Colonic mucosa (tissue), 4 donors: Measurements from ENCODE around the gene PRPF8. TPM values are rescaled to one million over a fixed set of nuclear protein-coding genes. Genes with fewer than 3 reads are reported as not detected.

ENCODE experiments used
- DNase-seq: peaks from one replicate; pipeline ENCODE4 v3.0.0-alpha.2; 2020
- H3K27ac ChIP-seq: fragments of 200-600 bp; one replicate; pipeline ENCODE4 v1.8.0; 2021
- H3K27me3 ChIP-seq: fragments of 200-600 bp; one replicate; pipeline ENCODE4 v1.8.0; 2021
- H3K36me3 ChIP-seq: fragments of 200-600 bp; one replicate; pipeline ENCODE4 v1.8.0; 2021
- H3K4me1 ChIP-seq: fragments of 200-600 bp; one replicate; pipeline ENCODE4 v1.8.0; 2021; ENCODE audit warnings: mild to moderate bottlenecking
- H3K4me3 ChIP-seq: fragments of 200-600 bp; one replicate; pipeline ENCODE4 v1.8.0; 2021
- H3K9ac ChIP-seq, 2 donors: one replicate each; pipeline ENCODE4 v1.7.0; 2013; ENCODE audit warnings: control low read depth in 2 of 2, low read depth in 2 of 2, low read length in 2 of 2
- H3K9me3 ChIP-seq: fragments of 200-600 bp; one replicate; pipeline ENCODE4 v1.8.0; 2021
- intact Hi-C: fragments of 100-400 bp; cut with DNase I; formaldehyde crosslinking; loops from one replicate; pipeline ENCODE4 v1.14.1; 2022
- total RNA-seq, 2 donors: library from RNA; stranded (reverse); fragmentation: NEBNext Ultra II Directional in 1 of 2; extraction: Animal tissue kit (Norgen Biotek cat#: 25700) in 1 of 2; gene quantifications; one replicate each; pipeline ENCODE4 v1.2.1, GENCODE V29; 2021
- TF ChIP-seq, protein P1 (sequence below): fragments of 200-600 bp; IDR thresholded peaks from one replicate; pipeline ENCODE4 v1.8.0; 2022; ENCODE audit warnings: antibody characterized with exemption, mild to moderate bottlenecking
- donor health status: healthy.
- donor health status: DM: no; HTN: no; CAD: no.
- donor health status: DM: no; HTN: no; CAD: no.

The PRPF8 gene
- total RNA-seq = 100 to 1,000 TPM; 172 to 292 TPM

DNA sequence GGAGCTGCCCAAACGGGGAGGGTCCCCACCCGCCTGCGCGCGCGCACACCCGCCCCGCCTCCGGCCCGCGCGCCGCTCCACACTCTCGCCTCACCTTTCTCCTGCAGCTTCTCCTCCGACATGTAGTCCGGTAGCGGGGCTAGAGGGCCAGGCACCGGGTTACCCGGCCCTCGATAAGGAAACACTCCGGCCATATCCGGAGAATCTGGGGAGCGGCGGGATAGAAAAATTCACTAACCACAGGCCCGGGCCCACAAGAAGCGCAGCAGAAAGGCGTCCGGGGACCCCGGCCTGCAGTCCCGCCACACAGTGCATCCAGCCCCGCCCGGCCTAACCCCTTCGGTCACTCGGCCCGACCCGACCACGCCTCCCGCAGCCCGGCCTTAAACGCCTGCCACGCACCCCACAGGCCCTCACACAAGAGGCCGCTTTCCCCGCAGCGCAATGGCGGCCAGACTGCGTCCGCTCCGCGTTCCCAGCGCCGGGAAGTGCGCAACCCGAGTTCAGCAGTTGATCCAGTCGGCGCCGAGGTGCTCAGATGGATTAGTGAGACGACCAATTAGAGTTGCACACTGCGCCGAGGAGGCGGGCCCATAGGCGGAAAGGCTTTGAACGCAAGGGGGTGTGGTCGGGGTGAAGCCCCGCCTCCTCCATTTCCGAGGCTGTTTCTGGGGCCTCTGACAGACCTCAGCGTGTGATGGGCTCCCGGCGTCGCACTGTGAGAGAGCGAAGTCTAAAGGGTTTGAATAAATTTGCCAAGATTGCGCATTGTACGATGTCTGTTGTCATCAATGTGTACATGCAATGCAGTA is at the start of gene PRPF8:
PRPF8 (minus strand) TSS at position 490 of the 812 bp plus-strand sequence; CDS start at position 194, 296 bp downstream.
- Histone ChIP-seq H3K27me3 (no peaks in the 10 kb centered on the region), H3K9me3 (no peaks in the 10 kb centered on the region), H3K36me3 (peaks cover 23% of the 10 kb centered on the region), H3K9ac (peak within 1 kb of the TSS; percentile 71 to 86), H3K4me1 (peaks cover 5% of the 10 kb centered on the region), H3K27ac (peak within 1 kb of the TSS; percentile 96), H3K4me3 (peak within 1 kb of the TSS; percentile 96)
- TF ChIP-seq, protein P1, sequence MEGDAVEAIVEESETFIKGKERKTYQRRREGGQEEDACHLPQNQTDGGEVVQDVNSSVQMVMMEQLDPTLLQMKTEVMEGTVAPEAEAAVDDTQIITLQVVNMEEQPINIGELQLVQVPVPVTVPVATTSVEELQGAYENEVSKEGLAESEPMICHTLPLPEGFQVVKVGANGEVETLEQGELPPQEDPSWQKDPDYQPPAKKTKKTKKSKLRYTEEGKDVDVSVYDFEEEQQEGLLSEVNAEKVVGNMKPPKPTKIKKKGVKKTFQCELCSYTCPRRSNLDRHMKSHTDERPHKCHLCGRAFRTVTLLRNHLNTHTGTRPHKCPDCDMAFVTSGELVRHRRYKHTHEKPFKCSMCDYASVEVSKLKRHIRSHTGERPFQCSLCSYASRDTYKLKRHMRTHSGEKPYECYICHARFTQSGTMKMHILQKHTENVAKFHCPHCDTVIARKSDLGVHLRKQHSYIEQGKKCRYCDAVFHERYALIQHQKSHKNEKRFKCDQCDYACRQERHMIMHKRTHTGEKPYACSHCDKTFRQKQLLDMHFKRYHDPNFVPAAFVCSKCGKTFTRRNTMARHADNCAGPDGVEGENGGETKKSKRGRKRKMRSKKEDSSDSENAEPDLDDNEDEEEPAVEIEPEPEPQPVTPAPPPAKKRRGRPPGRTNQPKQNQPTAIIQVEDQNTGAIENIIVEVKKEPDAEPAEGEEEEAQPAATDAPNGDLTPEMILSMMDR = no peak
- peak; percentile 99 for DNase-seq
- intact Hi-C loops = no loop called here

DNA sequence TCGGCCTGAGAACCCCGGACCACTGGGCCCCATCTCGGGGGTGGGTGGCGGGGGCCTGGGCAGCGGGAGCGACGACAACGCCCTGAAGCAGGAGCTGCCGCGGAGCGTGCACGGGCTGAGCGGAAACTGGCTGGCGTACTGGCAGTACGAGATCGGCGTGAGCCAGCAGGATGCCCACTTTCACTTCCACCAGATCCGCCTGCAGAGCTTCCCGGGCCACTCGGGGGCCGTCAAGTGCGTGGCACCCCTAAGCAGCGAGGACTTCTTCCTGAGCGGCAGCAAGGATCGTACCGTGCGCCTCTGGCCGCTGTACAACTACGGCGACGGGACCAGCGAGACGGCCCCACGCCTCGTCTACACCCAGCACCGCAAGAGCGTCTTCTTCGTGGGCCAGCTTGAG is 49.1 kb upstream of the PRPF8 start:
- Histone ChIP-seq H3K27ac (no peak overlapping the region), H3K4me1 (peaks cover 4% of the 10 kb centered on the region), H3K36me3 (no peaks in the 10 kb centered on the region), H3K9me3 (no peaks in the 10 kb centered on the region), H3K27me3 (no peaks in the 10 kb centered on the region), H3K4me3 (no peak overlapping the region), H3K9ac (no peak overlapping the region)
- no peak for DNase-seq
- intact Hi-C loops = loop anchor here (5.0 kb wide), 1 partner anchor 49 kb away; no protein-coding TSS in a partner anchor
- TF ChIP-seq, protein P1 = no peak

DNA sequence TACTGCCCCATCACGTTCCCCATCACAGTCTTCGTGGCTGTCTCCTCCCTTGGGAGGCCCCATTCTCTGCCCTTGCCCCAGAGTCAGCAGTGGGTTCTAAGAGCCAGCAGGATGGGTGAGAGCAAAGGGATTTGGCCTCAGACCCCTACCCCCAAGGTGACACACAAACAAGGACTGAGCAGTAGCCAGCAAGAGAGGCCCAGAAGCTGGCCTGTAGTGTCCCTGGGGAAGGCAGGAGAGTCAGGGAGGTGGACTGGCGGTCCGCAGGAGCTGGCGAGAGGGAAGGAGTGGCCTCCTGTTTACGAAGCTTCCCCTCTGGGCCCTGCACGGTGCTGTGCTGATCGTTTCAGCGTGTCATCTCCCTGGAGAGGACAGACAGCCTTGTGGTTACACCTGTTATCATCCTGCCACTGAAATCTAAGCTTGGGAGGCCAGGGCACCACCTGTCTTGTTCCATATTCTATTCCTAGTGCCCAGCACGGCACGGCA is 48.2 kb upstream of the PRPF8 start:
- no peaks in the 10 kb centered on the region for H3K9me3 ChIP-seq
- intact Hi-C loops = loop anchor here (5.0 kb wide), 1 partner anchor 49 kb away; no protein-coding TSS in a partner anchor
- H3K4me1 ChIP-seq = peaks cover 4% of the 10 kb centered on the region

DNA sequence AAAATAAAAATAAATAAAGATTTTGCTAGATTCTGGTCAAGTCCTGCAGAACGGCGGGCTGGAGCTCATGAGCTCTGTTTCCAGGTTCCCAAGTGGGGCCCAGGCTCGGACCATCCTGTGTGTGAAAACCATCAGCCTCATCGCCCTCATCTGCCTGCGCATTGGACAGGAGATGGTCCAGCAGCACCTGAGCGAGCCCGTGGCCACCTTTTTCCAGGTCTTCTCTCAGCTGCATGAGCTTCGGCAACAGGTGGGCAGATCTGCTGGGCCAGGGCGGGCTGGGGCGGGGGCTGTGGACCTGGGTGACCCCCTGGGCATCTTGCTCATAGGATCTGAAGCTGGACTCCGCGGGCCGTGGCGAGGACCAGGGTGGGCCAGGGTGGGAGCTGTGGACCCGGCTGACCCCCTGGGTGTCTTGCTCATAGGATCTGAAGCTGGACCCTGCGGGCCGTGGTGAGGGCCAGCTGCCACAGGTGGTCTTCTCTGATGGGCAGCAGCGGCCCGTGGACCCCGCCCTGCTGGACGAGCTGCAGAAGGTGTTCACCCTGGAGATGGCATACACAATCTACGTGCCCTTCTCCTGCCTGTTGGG is 47.7 kb upstream of the PRPF8 start:
- TF ChIP-seq, protein P1 = no peak
- Histone ChIP-seq H3K27ac (no peak overlapping the region), H3K9ac (no peak overlapping the region), H3K4me3 (no peak overlapping the region), H3K4me1 (peaks cover 4% of the 10 kb centered on the region), H3K27me3 (no peaks in the 10 kb centered on the region), H3K9me3 (no peaks in the 10 kb centered on the region), H3K36me3 (no peaks in the 10 kb centered on the region)
- no peak for DNase-seq
- intact Hi-C loops = loop anchor here (5.0 kb wide), 1 partner anchor 50 kb away; no protein-coding TSS in a partner anchor

More for the DNA sequence above, 48.2 kb upstream of the PRPF8 start:
- H3K9ac ChIP-seq = no peak overlapping the region
- no peak for DNase-seq
- H3K27ac ChIP-seq = no peak overlapping the region
- no peaks in the 10 kb centered on the region for H3K36me3 ChIP-seq
- H3K4me3 ChIP-seq = no peak overlapping the region
- H3K27me3 ChIP-seq = no peaks in the 10 kb centered on the region
- TF ChIP-seq, protein P1 = no peak

DNA sequence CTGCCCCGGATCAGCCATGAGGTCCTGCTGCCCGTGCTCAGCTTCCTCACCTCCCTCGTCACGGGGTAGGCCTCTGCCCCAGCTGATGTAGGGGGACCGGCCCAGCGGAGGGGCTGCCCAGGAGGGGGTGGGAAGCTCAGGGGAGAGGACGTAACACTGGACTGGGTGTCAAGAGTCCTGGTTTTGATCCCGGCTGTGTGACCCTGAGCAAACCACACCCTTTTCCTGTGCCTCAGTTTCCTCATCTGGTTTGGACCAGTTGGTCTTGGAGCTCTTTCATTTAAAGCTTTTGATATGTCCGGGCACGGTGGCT is 46.5 kb upstream of the PRPF8 start:
- TF ChIP-seq, protein P1 = no peak

More for the DNA sequence above, 46.5 kb upstream of the PRPF8 start:
- Histone ChIP-seq H3K9ac (no peak overlapping the region), H3K4me1 (no peaks in the 10 kb centered on the region), H3K9me3 (no peaks in the 10 kb centered on the region), H3K4me3 (no peak overlapping the region), H3K36me3 (no peaks in the 10 kb centered on the region), H3K27me3 (no peaks in the 10 kb centered on the region), H3K27ac (no peak overlapping the region)
- no peak for DNase-seq
- intact Hi-C loops = loop anchor here (5.0 kb wide), 1 partner anchor 51 kb away; no protein-coding TSS in a partner anchor
